ENCODE results near the gene LEPR. TPM values are rescaled to one million over a fixed set of nuclear protein-coding genes. Genes with fewer than 3 reads are reported as not detected.

Gene LEPR
- total RNA-seq, 1 donor from 2014 or later: 8.9 TPM

- Histone ChIP-seq H2AFZ (ENCODE audit: low read depth, low read length) (no peak overlapping the region), H3K9ac (ENCODE audit: low read length) (no peak overlapping the region), H3K36me3 (ENCODE audit: insufficient read depth, low read length) (no peaks in the 10 kb centered on the region), H3K4me2 (ENCODE audit: low read length) (peak overlapping the region; percentile 23), H3K79me2 (ENCODE audit: insufficient read depth, low read length) (no peaks in the 10 kb centered on the region), H3K4me3 (ENCODE audit: insufficient read depth, low read depth, low read length) (no peak overlapping the region), H3K27ac (ENCODE audit: low read depth, low read length) (no peak overlapping the region), H3K27me3 (ENCODE audit: insufficient read depth, low read length) (no peaks in the 10 kb centered on the region), H3K4me1 (ENCODE audit: insufficient read depth, low read length) (no peaks in the 10 kb centered on the region), H3K9me3 (ENCODE audit: insufficient read depth, low read depth, low read length) (no peaks in the 10 kb centered on the region), H4K20me1 (ENCODE audit: insufficient read depth, low read length) (no peaks in the 10 kb centered on the region)
- Mint-ChIP-seq H3K27ac (ENCODE audit: unreplicated experiment) (peak overlapping the region; percentile 43), H3K36me3 (ENCODE audit: low read depth, unreplicated experiment) (peaks cover 2% of the 10 kb centered on the region), H3K27me3 (ENCODE audit: low read depth, unreplicated experiment) (no peaks in the 10 kb centered on the region), H3K4me1 (ENCODE audit: low read depth, unreplicated experiment) (peaks cover 9% of the 10 kb centered on the region), H3K4me3 (ENCODE audit: unreplicated experiment) (no peak overlapping the region), H3K9me3 (ENCODE audit: unreplicated experiment) (no peaks in the 10 kb centered on the region)
- TF ChIP-seq EZH2 (IDR thresholded peaks at IDR 0.05; ENCODE audit: insufficient read depth, low read length): no peak
- TF ChIP-seq, protein P1, sequence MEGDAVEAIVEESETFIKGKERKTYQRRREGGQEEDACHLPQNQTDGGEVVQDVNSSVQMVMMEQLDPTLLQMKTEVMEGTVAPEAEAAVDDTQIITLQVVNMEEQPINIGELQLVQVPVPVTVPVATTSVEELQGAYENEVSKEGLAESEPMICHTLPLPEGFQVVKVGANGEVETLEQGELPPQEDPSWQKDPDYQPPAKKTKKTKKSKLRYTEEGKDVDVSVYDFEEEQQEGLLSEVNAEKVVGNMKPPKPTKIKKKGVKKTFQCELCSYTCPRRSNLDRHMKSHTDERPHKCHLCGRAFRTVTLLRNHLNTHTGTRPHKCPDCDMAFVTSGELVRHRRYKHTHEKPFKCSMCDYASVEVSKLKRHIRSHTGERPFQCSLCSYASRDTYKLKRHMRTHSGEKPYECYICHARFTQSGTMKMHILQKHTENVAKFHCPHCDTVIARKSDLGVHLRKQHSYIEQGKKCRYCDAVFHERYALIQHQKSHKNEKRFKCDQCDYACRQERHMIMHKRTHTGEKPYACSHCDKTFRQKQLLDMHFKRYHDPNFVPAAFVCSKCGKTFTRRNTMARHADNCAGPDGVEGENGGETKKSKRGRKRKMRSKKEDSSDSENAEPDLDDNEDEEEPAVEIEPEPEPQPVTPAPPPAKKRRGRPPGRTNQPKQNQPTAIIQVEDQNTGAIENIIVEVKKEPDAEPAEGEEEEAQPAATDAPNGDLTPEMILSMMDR (IDR thresholded peaks at IDR 0.05; ENCODE audit: insufficient read depth, low read depth, low read length): no peak
- DNase-seq (ENCODE audit: low read depth) (peak; percentile 79), FAIRE-seq (no peak)
Measured at GRCh38 chr1:65395887-65396612, 24.4 kb upstream of the LEPR start.

- no peaks in the 10 kb centered on the region for H3K36me3 ChIP-seq (ENCODE audit: insufficient read depth, low read length)
- TF ChIP-seq, protein P1 (IDR thresholded peaks at IDR 0.05; ENCODE audit: insufficient read depth, low read depth, low read length): no peak
- no peak for TF ChIP-seq EZH2 (IDR thresholded peaks at IDR 0.05; ENCODE audit: insufficient read depth, low read length)
- no peaks in the 10 kb centered on the region for H3K9me3 ChIP-seq (ENCODE audit: insufficient read depth, low read depth, low read length)
- no peaks in the 10 kb centered on the region for H3K4me1 ChIP-seq (ENCODE audit: insufficient read depth, low read length)
- H3K36me3 Mint-ChIP-seq (ENCODE audit: low read depth, unreplicated experiment): peaks cover 4% of the 10 kb centered on the region
- no peak overlapping the region for H3K4me2 ChIP-seq (ENCODE audit: low read length)
- DNase-seq (ENCODE audit: low read depth): no peak
- H3K9me3 Mint-ChIP-seq (ENCODE audit: unreplicated experiment): no peaks in the 10 kb centered on the region
- no peaks in the 10 kb centered on the region for H3K27me3 Mint-ChIP-seq (ENCODE audit: low read depth, unreplicated experiment)
- no peaks in the 10 kb centered on the region for H4K20me1 ChIP-seq (ENCODE audit: insufficient read depth, low read length)
- no peak overlapping the region for H3K9ac ChIP-seq (ENCODE audit: low read length)
- no peak overlapping the region for H3K4me3 Mint-ChIP-seq (ENCODE audit: unreplicated experiment)
- H3K4me1 Mint-ChIP-seq (ENCODE audit: low read depth, unreplicated experiment): peaks cover 9% of the 10 kb centered on the region
- H3K79me2 ChIP-seq (ENCODE audit: insufficient read depth, low read length): no peaks in the 10 kb centered on the region
- no peak overlapping the region for H2AFZ ChIP-seq (ENCODE audit: low read depth, low read length)
- FAIRE-seq: no peak
- H3K27me3 ChIP-seq (ENCODE audit: insufficient read depth, low read length): no peaks in the 10 kb centered on the region
- no peak overlapping the region for H3K4me3 ChIP-seq (ENCODE audit: insufficient read depth, low read depth, low read length)
- H3K27ac Mint-ChIP-seq (ENCODE audit: unreplicated experiment): no peak overlapping the region
- no peak overlapping the region for H3K27ac ChIP-seq (ENCODE audit: low read depth, low read length)
Measured at GRCh38 chr1:65398083-65398482, 22.4 kb upstream of the LEPR start.

GRCh38 chr1:65399003-65399402 is 21.5 kb upstream of the LEPR start:
- no peaks in the 10 kb centered on the region for H3K4me1 ChIP-seq (ENCODE audit: insufficient read depth, low read length)
- no peak overlapping the region for H3K9ac ChIP-seq (ENCODE audit: low read length)
- H4K20me1 ChIP-seq (ENCODE audit: insufficient read depth, low read length): no peaks in the 10 kb centered on the region
- FAIRE-seq (no peak), DNase-seq (ENCODE audit: low read depth) (no peak)
- Mint-ChIP-seq H3K27me3 (ENCODE audit: low read depth, unreplicated experiment) (no peaks in the 10 kb centered on the region), H3K27ac (ENCODE audit: unreplicated experiment) (no peak overlapping the region), H3K36me3 (ENCODE audit: low read depth, unreplicated experiment) (peaks cover 4% of the 10 kb centered on the region), H3K4me3 (ENCODE audit: unreplicated experiment) (no peak overlapping the region), H3K9me3 (ENCODE audit: unreplicated experiment) (no peaks in the 10 kb centered on the region), H3K4me1 (ENCODE audit: low read depth, unreplicated experiment) (peaks cover 6% of the 10 kb centered on the region)
- H3K9me3 ChIP-seq (ENCODE audit: insufficient read depth, low read depth, low read length): no peaks in the 10 kb centered on the region
- no peaks in the 10 kb centered on the region for H3K27me3 ChIP-seq (ENCODE audit: insufficient read depth, low read length)
- H3K79me2 ChIP-seq (ENCODE audit: insufficient read depth, low read length): no peaks in the 10 kb centered on the region
- no peak overlapping the region for H2AFZ ChIP-seq (ENCODE audit: low read depth, low read length)
- H3K4me3 ChIP-seq (ENCODE audit: insufficient read depth, low read depth, low read length): no peak overlapping the region
- H3K36me3 ChIP-seq (ENCODE audit: insufficient read depth, low read length): no peaks in the 10 kb centered on the region
- no peak overlapping the region for H3K27ac ChIP-seq (ENCODE audit: low read depth, low read length)
- no peak overlapping the region for H3K4me2 ChIP-seq (ENCODE audit: low read length)
- TF ChIP-seq EZH2 (IDR thresholded peaks at IDR 0.05; ENCODE audit: insufficient read depth, low read length): no peak
- TF ChIP-seq, protein P1 (IDR thresholded peaks at IDR 0.05; ENCODE audit: insufficient read depth, low read depth, low read length): no peak

All from astrocyte (in vitro differentiated cells and primary cell).